Activated B cell treated with CpG ODN at 0.5 μM for 24 hours (primary cell): ENCODE measurements around the gene ZNF134. TPM values are rescaled to one million over a fixed set of nuclear protein-coding genes. Genes with fewer than 3 reads are reported as not detected.
A peak's percentile ranks its signal among the peaks of the same experiment; 100 is the strongest.

Experiments
- ATAC-seq: fragments of 200-7000 bp; cut with Tn5 transposase; one replicate; pipeline ENCODE4 v1.10.0; 2021; ENCODE audit warnings: low read depth, mild to moderate bottlenecking, moderate library complexity
- CTCF ChIA-PET: fragments of 350-600 bp; sonication (Branson Sonifier 250); formaldehyde crosslinking; loops from one replicate; lab custom pipeline; 2021; ENCODE audit warnings: antibody characterized with exemption; lab: Charles Lee
- POLR2A ChIA-PET: fragments of 350-600 bp; sonication (Branson Sonifier 250); formaldehyde crosslinking; loops from one replicate; lab custom pipeline; 2021; ENCODE audit warnings: antibody characterized with exemption; lab: Charles Lee
- DNase-seq: peaks from one replicate; pipeline ENCODE4 v3.0.0; 2022
- H3K27ac Mint-ChIP-seq: one replicate; pipeline ENCODE4 v1.8.0; 2020; ENCODE audit warnings: mixed read lengths
- H3K27me3 Mint-ChIP-seq: one replicate; pipeline ENCODE4 v1.8.0; 2021; ENCODE audit warnings: mixed read lengths
- H3K36me3 Mint-ChIP-seq: one replicate; pipeline ENCODE4 v1.8.0; 2021; ENCODE audit warnings: low read depth, mixed read lengths
- H3K4me1 Mint-ChIP-seq: one replicate; pipeline ENCODE4 v1.8.0; 2021; ENCODE audit warnings: mixed read lengths
- H3K4me3 Mint-ChIP-seq: one replicate; pipeline ENCODE4 v1.8.0; 2020; ENCODE audit warnings: mild to moderate bottlenecking, mixed read lengths
- H3K9me3 Mint-ChIP-seq: one replicate; pipeline ENCODE4 v1.8.0; 2020; ENCODE audit warnings: mixed read lengths
- CTCF ChIP-seq: fragments of 200-600 bp; IDR thresholded peaks from one replicate; pipeline ENCODE4 v1.8.0; 2022; ENCODE audit warnings: antibody characterized with exemption, mild to moderate bottlenecking
- intact Hi-C: fragments of 100-400 bp; cut with micrococcal nuclease; formaldehyde crosslinking; loops from one replicate; pipeline ENCODE4 v1.15.1; 2024
- total RNA-seq: library from RNA; stranded (reverse); gene quantifications from 2 replicates; pipeline ENCODE4 v1.2.3, GENCODE V29; 2022

ZNF134 gene
- total RNA-seq, 1 donor from 2014 or later, result 38.4 TPM

GRCh38 chr19:57576661-57577060 lies 37.4 kb upstream of the ZNF134 start:
- TF ChIP-seq CTCF, result no peak
- ChIA-PET CTCF (no interaction called here), POLR2A (interaction anchor here (0.9 kb wide), 1 partner anchor 426 kb away, joined by 3 read pairs; the partner anchor contains the start of gene ZNF606)
- H3K4me1 Mint-ChIP-seq, result peaks cover 27% of the 10 kb centered on the region
- H3K27me3 Mint-ChIP-seq, result no peaks in the 10 kb centered on the region
- DNase-seq (no peak), ATAC-seq (no peak)
- H3K36me3 Mint-ChIP-seq, result peaks cover 62% of the 10 kb centered on the region
- intact Hi-C loops, result no loop called here
- H3K27ac Mint-ChIP-seq, result no peak overlapping the region
- H3K4me3 Mint-ChIP-seq, result peak overlapping the region; percentile 21
- peaks cover 41% of the 10 kb centered on the region for H3K9me3 Mint-ChIP-seq

GRCh38 chr19:57578487-57579205 lies 35.4 kb upstream of the ZNF134 start, which contains the start of gene ZNF416:
TSS of gene ZNF416 (minus strand) at chr19:57578911. CDS start at chr19:57578704, 207 bp downstream.
- Mint-ChIP-seq H3K27ac (peak within 1 kb of the TSS; percentile 84), H3K27me3 (no peaks in the 10 kb centered on the region), H3K4me1 (peaks cover 32% of the 10 kb centered on the region), H3K9me3 (peaks cover 33% of the 10 kb centered on the region), H3K4me3 (peak within 1 kb of the TSS; percentile 86), H3K36me3 (peaks cover 42% of the 10 kb centered on the region)
- CTCF ChIA-PET, result no interaction called here
- DNase-seq (peak; percentile 79), ATAC-seq (peak; percentile 92)
- POLR2A ChIA-PET, result interaction anchor here (0.6 to 1.3 kb wide), 8 partner anchors 35 to 605 kb away, joined by 3 to 12 read pairs (median 5); partner anchors contain the start of genes TRAPPC2B, ZNF134, ZNF211 and ZNF547
- TF ChIP-seq CTCF, result no peak
- intact Hi-C loops, result loop anchor here (1.0 to 2.0 kb wide), 14 partner anchors 19 to 572 kb away; partner anchors contain the start of genes ZNF134, ZNF17, ZNF211 and ZNF329

- H3K4me1 Mint-ChIP-seq, result peaks cover 30% of the 10 kb centered on the region
- intact Hi-C loops, result loop anchor here (1.0 to 5.0 kb wide), 2 partner anchors 194 to 364 kb away; partner anchors contain the start of genes ZNF256 and ZNF548
- peaks cover 33% of the 10 kb centered on the region for H3K36me3 Mint-ChIP-seq
- POLR2A ChIA-PET, result interaction anchor here (0.9 to 1.7 kb wide), 6 partner anchors 50 to 568 kb away, joined by 3 to 5 read pairs (median 4); partner anchors contain the start of genes ZNF211, ZNF329, ZNF551 and ZNF606
- ATAC-seq, result no peak
- DNase-seq, result no peak
- H3K27ac Mint-ChIP-seq, result no peak overlapping the region
- peaks cover 28% of the 10 kb centered on the region for H3K9me3 Mint-ChIP-seq
- H3K27me3 Mint-ChIP-seq, result no peaks in the 10 kb centered on the region
- H3K4me3 Mint-ChIP-seq, result no peak overlapping the region
- no peak for TF ChIP-seq CTCF
- CTCF ChIA-PET, result no interaction called here
Measured at GRCh38 chr19:57583104-57583520, 30.9 kb upstream of the ZNF134 start.

GRCh38 chr19:57583521-57584416 lies 30.3 kb upstream of the ZNF134 start, which contains the start of gene ZIK1:
TSS of gene ZIK1 (plus strand) at chr19:57584145. CDS start at chr19:57584357, 212 bp downstream.
- Mint-ChIP-seq H3K27me3 (no peaks in the 10 kb centered on the region), H3K36me3 (peaks cover 38% of the 10 kb centered on the region), H3K4me1 (peaks cover 27% of the 10 kb centered on the region), H3K4me3 (peak within 1 kb of the TSS; percentile 91), H3K27ac (peak within 1 kb of the TSS; percentile 87), H3K9me3 (peaks cover 31% of the 10 kb centered on the region)
- ATAC-seq (peak; percentile 88), DNase-seq (peak; percentile 75)
- no peak for TF ChIP-seq CTCF
- ChIA-PET CTCF (no interaction called here), POLR2A (interaction anchor here (0.8 to 1.7 kb wide), 9 partner anchors 25 to 599 kb away, joined by 3 to 5 read pairs (median 3); partner anchors contain the start of genes ZNF134, ZNF211, ZNF274 and ZNF329)
- intact Hi-C loops, result loop anchor here (1.0 to 5.0 kb wide), 5 partner anchors 16 to 364 kb away; partner anchors contain the start of genes ZNF134, ZNF256, ZNF530 and ZNF548
